ENCODE data around the gene CYP2A13.

DNA sequence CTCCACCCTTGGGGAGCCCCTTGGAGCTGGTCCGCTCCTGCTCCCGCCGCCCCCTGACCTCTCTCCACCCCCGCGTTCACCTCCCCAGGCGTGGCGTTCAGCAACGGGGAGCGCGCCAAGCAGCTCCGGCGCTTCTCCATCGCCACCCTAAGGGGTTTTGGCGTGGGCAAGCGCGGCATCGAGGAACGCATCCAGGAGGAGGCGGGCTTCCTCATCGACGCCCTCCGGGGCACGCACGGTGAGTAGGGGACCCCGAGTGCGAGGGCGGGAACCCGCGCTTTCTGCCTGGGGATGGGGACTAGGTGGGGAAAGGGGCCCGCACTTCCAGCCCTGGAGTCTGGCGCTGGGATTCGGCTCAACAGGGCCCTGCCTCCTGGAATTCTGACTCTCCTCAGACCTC, 1.7 kb downstream of the CYP2A13 start:
- TF ChIP-seq, protein P1, sequence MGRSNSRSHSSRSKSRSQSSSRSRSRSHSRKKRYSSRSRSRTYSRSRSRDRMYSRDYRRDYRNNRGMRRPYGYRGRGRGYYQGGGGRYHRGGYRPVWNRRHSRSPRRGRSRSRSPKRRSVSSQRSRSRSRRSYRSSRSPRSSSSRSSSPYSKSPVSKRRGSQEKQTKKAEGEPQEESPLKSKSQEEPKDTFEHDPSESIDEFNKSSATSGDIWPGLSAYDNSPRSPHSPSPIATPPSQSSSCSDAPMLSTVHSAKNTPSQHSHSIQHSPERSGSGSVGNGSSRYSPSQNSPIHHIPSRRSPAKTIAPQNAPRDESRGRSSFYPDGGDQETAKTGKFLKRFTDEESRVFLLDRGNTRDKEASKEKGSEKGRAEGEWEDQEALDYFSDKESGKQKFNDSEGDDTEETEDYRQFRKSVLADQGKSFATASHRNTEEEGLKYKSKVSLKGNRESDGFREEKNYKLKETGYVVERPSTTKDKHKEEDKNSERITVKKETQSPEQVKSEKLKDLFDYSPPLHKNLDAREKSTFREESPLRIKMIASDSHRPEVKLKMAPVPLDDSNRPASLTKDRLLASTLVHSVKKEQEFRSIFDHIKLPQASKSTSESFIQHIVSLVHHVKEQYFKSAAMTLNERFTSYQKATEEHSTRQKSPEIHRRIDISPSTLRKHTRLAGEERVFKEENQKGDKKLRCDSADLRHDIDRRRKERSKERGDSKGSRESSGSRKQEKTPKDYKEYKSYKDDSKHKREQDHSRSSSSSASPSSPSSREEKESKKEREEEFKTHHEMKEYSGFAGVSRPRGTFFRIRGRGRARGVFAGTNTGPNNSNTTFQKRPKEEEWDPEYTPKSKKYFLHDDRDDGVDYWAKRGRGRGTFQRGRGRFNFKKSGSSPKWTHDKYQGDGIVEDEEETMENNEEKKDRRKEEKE (IDR thresholded peaks at IDR 0.05) = no peak
- TF ChIP-seq RCOR1 (conservative IDR thresholded peaks at IDR 0.05; ENCODE audit: low read depth, low read length) = no peak
- TF ChIP-seq, protein P2, sequence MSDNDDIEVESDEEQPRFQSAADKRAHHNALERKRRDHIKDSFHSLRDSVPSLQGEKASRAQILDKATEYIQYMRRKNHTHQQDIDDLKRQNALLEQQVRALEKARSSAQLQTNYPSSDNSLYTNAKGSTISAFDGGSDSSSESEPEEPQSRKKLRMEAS (IDR thresholded peaks at IDR 0.05; ENCODE audit: low read depth, low read length) = no peak
- TF ChIP-seq POLR2AphosphoS5 (IDR thresholded peaks at IDR 0.05; ENCODE audit: low read length) = no peak
- no peak for TF ChIP-seq RAD21 (IDR thresholded peaks at IDR 0.05; ENCODE audit: insufficient read depth, low read depth, low read length)
- no peak for TF ChIP-seq SUPT20H (IDR thresholded peaks at IDR 0.05; ENCODE audit: borderline replicate concordance, control insufficient read depth, low read depth, low read length)
- no peak for TF ChIP-seq LARP7 (IDR thresholded peaks at IDR 0.05)
- no peak for TF ChIP-seq POLR2A (IDR thresholded peaks at IDR 0.05; ENCODE audit: low read depth, low read length)
- TF ChIP-seq, protein P3, sequence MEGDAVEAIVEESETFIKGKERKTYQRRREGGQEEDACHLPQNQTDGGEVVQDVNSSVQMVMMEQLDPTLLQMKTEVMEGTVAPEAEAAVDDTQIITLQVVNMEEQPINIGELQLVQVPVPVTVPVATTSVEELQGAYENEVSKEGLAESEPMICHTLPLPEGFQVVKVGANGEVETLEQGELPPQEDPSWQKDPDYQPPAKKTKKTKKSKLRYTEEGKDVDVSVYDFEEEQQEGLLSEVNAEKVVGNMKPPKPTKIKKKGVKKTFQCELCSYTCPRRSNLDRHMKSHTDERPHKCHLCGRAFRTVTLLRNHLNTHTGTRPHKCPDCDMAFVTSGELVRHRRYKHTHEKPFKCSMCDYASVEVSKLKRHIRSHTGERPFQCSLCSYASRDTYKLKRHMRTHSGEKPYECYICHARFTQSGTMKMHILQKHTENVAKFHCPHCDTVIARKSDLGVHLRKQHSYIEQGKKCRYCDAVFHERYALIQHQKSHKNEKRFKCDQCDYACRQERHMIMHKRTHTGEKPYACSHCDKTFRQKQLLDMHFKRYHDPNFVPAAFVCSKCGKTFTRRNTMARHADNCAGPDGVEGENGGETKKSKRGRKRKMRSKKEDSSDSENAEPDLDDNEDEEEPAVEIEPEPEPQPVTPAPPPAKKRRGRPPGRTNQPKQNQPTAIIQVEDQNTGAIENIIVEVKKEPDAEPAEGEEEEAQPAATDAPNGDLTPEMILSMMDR (IDR thresholded peaks at IDR 0.05 in 2 of 3, conservative IDR thresholded peaks at IDR 0.05 in 1 of 3; ENCODE audit: control insufficient read depth in 2 of 3, extremely low read depth in 1 of 3, insufficient read depth in 1 of 3, low read depth in 3 of 3, low read length in 3 of 3) = no peak
- TF ChIP-seq, protein P4, sequence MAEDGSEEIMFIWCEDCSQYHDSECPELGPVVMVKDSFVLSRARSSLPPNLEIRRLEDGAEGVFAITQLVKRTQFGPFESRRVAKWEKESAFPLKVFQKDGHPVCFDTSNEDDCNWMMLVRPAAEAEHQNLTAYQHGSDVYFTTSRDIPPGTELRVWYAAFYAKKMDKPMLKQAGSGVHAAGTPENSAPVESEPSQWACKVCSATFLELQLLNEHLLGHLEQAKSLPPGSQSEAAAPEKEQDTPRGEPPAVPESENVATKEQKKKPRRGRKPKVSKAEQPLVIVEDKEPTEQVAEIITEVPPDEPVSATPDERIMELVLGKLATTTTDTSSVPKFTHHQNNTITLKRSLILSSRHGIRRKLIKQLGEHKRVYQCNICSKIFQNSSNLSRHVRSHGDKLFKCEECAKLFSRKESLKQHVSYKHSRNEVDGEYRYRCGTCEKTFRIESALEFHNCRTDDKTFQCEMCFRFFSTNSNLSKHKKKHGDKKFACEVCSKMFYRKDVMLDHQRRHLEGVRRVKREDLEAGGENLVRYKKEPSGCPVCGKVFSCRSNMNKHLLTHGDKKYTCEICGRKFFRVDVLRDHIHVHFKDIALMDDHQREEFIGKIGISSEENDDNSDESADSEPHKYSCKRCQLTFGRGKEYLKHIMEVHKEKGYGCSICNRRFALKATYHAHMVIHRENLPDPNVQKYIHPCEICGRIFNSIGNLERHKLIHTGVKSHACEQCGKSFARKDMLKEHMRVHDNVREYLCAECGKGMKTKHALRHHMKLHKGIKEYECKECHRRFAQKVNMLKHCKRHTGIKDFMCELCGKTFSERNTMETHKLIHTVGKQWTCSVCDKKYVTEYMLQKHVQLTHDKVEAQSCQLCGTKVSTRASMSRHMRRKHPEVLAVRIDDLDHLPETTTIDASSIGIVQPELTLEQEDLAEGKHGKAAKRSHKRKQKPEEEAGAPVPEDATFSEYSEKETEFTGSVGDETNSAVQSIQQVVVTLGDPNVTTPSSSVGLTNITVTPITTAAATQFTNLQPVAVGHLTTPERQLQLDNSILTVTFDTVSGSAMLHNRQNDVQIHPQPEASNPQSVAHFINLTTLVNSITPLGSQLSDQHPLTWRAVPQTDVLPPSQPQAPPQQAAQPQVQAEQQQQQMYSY (CRISPR knock-in tag; IDR thresholded peaks at IDR 0.05) = no peak
- TF ChIP-seq, protein P5, sequence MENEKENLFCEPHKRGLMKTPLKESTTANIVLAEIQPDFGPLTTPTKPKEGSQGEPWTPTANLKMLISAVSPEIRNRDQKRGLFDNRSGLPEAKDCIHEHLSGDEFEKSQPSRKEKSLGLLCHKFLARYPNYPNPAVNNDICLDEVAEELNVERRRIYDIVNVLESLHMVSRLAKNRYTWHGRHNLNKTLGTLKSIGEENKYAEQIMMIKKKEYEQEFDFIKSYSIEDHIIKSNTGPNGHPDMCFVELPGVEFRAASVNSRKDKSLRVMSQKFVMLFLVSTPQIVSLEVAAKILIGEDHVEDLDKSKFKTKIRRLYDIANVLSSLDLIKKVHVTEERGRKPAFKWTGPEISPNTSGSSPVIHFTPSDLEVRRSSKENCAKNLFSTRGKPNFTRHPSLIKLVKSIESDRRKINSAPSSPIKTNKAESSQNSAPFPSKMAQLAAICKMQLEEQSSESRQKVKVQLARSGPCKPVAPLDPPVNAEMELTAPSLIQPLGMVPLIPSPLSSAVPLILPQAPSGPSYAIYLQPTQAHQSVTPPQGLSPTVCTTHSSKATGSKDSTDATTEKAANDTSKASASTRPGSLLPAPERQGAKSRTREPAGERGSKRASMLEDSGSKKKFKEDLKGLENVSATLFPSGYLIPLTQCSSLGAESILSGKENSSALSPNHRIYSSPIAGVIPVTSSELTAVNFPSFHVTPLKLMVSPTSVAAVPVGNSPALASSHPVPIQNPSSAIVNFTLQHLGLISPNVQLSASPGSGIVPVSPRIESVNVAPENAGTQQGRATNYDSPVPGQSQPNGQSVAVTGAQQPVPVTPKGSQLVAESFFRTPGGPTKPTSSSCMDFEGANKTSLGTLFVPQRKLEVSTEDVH (IDR thresholded peaks at IDR 0.05; ENCODE audit: low read depth, partially characterized antibody) = no peak
- TF ChIP-seq TAF1 (IDR thresholded peaks at IDR 0.05; ENCODE audit: borderline replicate concordance, low read depth, low read length) = no peak
- TF ChIP-seq CHD1 (IDR thresholded peaks at IDR 0.05; ENCODE audit: low read depth, low read length) = no peak
